ENCODE measurements around the gene PABPN1L.

- no peak for TF ChIP-seq CTCF (IDR thresholded peaks at IDR 0.05; ENCODE audit: control extremely low read depth in 1 of 3, insufficient read depth in 1 of 3, low read depth in 1 of 3, low read length in 3 of 3)
- no peak for TF ChIP-seq RFX5 (IDR thresholded peaks at IDR 0.05; ENCODE audit: borderline replicate concordance, low read depth, low read length)
- TF ChIP-seq POLR2A (IDR thresholded peaks at IDR 0.05; ENCODE audit: control extremely low read depth in 1 of 2, low read depth in 2 of 2, low read length in 2 of 2) = no peak
- no peak for TF ChIP-seq EP300 (IDR thresholded peaks at IDR 0.05; ENCODE audit: borderline replicate concordance in 1 of 2, low read depth in 2 of 2, low read length in 2 of 2)
- TF ChIP-seq POLR2AphosphoS5 (IDR thresholded peaks at IDR 0.05; ENCODE audit: low read depth, low read length) = no peak
- no peak for TF ChIP-seq SIN3A (conservative IDR thresholded peaks at IDR 0.05 in 1 of 2, IDR thresholded peaks at IDR 0.05 in 1 of 2; ENCODE audit: low read depth in 1 of 2, low read length in 2 of 2)
- no peak for TF ChIP-seq NRF1 (IDR thresholded peaks at IDR 0.05; ENCODE audit: low read depth, low read length)
- no peak for TF ChIP-seq SP1 (IDR thresholded peaks at IDR 0.05; ENCODE audit: low read depth, low read length)
- TF ChIP-seq JUN (IDR thresholded peaks at IDR 0.05; ENCODE audit: low read depth, low read length) = no peak
- TF ChIP-seq CREB1 (IDR thresholded peaks at IDR 0.05) = no peak
- no peak for TF ChIP-seq EZH2 (IDR thresholded peaks at IDR 0.05; ENCODE audit: low read depth, low read length, severe bottlenecking)
- TF ChIP-seq ATF3 (IDR thresholded peaks at IDR 0.05; ENCODE audit: insufficient read depth, low read depth, low read length) = no peak
These were observed 36.8 kb upstream of the PABPN1L start for GRCh38 chr16:88903267-88903666.

All from H1 (cell line).